ENCODE data around the gene ARIH2.

- TF ChIP-seq TAF1 (IDR thresholded peaks at IDR 0.05; ENCODE audit: borderline replicate concordance, insufficient read depth, low read length) = no peak
- no peak for TF ChIP-seq POLR2AphosphoS5 (IDR thresholded peaks at IDR 0.05; ENCODE audit: low read depth, low read length)
- TF ChIP-seq SIN3A (IDR thresholded peaks at IDR 0.05; ENCODE audit: borderline replicate concordance, insufficient read depth, low read length) = no peak
- no peak for TF ChIP-seq REST (IDR thresholded peaks at IDR 0.05; ENCODE audit: insufficient read depth in 1 of 2, low read depth in 2 of 2, low read length in 2 of 2)
Observed at GRCh38 chr3:49032646-49033304, 114.1 kb downstream of the ARIH2 start.
